ENCODE data around the gene IFI44L. TPM values are rescaled to one million over a fixed set of nuclear protein-coding genes. Genes with fewer than 3 reads are reported as not detected.

IFI44L gene
- total RNA-seq, 4 donors from 2014 or later = 4.3 to 15.4 (median 9.6) TPM

DNA sequence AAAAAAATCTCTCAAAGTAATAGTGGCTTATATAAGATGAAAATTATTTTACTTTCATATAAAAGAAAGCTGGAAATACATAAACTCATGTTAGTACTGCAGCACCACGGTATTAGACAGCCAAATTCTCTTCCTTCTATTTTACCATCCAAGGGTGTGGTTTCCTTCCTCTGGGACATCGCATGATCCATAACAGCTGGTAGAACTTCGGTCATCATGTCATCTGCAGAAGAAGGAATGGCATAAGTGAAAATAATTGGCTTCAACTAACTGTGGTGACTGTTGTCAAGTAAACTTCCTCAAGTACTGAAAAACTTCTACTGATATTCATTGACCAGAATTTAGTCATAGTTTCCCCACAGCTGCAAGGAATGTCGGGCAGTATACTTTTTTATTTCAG is 28.3 kb upstream of the IFI44L start:
- Histone ChIP-seq H3K27ac (replicated peaks in 1 of 4) (no peak overlapping the region), H3K4me1 (no peaks in the 10 kb centered on the region), H3K9me3 (peaks cover 0 to 5% (median 0%) of the 10 kb centered on the region in 4 donors), H3K27me3 (no peaks in the 10 kb centered on the region), H3K36me3 (no peaks in the 10 kb centered on the region), H3K4me3 (no peak overlapping the region)
- intact Hi-C loops (cut with DNase I) = no loop called here
- TF ChIP-seq POLR2AphosphoS5 (IDR thresholded peaks at IDR 0.05) (no peak), POLR2A (IDR thresholded peaks at IDR 0.05; ENCODE audit: low read depth) (no peak), EP300 (IDR thresholded peaks at IDR 0.05) (no peak), CTCF (IDR thresholded peaks at IDR 0.05) (no peak)
- WGBS = 67% methylated on average over 4 of the region's 4 CpGs
- DNase-seq (ENCODE audit: extremely low spot score) = no peak

DNA sequence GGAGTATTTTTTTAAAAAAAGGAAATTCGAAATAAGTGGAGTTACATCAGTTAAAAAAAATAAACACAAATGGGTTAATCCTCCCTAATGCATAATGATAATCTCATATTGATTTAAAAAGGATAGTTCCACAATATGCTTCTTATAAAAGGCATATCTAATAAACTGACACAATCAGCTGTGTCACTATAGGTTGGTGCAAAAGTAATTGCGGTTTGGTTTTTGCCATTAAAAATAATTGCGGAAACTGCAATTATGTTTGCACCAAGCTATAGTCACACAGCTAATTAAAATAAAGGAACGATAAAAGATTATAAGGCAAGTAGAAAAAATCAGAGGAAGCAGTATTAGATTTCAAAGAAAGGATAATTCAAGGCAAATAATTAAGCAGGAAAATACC is 21.0 kb upstream of the IFI44L start:
- no peaks in the 10 kb centered on the region for H3K27me3 ChIP-seq
- WGBS = 64% methylated on average over 4 of the region's 4 CpGs
- peaks cover 0 to 5% (median 0%) of the 10 kb centered on the region in 4 donors for H3K9me3 ChIP-seq
- H3K4me1 ChIP-seq = no peaks in the 10 kb centered on the region
- intact Hi-C loops (cut with DNase I) = no loop called here
- DNase-seq (ENCODE audit: extremely low spot score) = no peak
- H3K36me3 ChIP-seq = no peaks in the 10 kb centered on the region
- H3K27ac ChIP-seq (replicated peaks in 1 of 4) = no peak overlapping the region
- no peak for TF ChIP-seq POLR2A (IDR thresholded peaks at IDR 0.05; ENCODE audit: low read depth)
- TF ChIP-seq CTCF (IDR thresholded peaks at IDR 0.05) = no peak
- TF ChIP-seq EP300 (IDR thresholded peaks at IDR 0.05) = no peak
- no peak for TF ChIP-seq POLR2AphosphoS5 (IDR thresholded peaks at IDR 0.05)
- no peak overlapping the region for H3K4me3 ChIP-seq

GRCh38 chr1:78601068-78601467 is 19.2 kb upstream of the IFI44L start:
- Histone ChIP-seq H3K4me3 (no peak overlapping the region), H3K9me3 (no peaks in the 10 kb centered on the region), H3K4me1 (peaks cover 0 to 2% (median under 1%) of the 10 kb centered on the region in 4 donors), H3K27ac (replicated peaks in 1 of 4) (no peak overlapping the region), H3K27me3 (no peaks in the 10 kb centered on the region), H3K36me3 (no peaks in the 10 kb centered on the region)
- no peak for DNase-seq (ENCODE audit: extremely low spot score)
- intact Hi-C loops (cut with DNase I) = no loop called here
- no peak for TF ChIP-seq POLR2AphosphoS5 (IDR thresholded peaks at IDR 0.05)
- TF ChIP-seq EP300 (IDR thresholded peaks at IDR 0.05) = no peak
- TF ChIP-seq POLR2A (IDR thresholded peaks at IDR 0.05; ENCODE audit: low read depth) = no peak
- TF ChIP-seq CTCF (IDR thresholded peaks at IDR 0.05) = no peak
- 62% methylated on average over 1 of the region's 1 CpG for WGBS

- no peaks in the 10 kb centered on the region for H3K9me3 ChIP-seq
- intact Hi-C loops (cut with DNase I) = no loop called here
Measured at GRCh38 chr1:78603206-78603605, 17.0 kb upstream of the IFI44L start.

More at GRCh38 chr1:78603206-78603605, 17.0 kb upstream of the IFI44L start:
- Histone ChIP-seq H3K36me3 (no peaks in the 10 kb centered on the region), H3K4me1 (peaks cover 0 to 13% (median 4%) of the 10 kb centered on the region in 4 donors), H3K27ac (replicated peaks in 1 of 4) (no peak overlapping the region), H3K4me3 (no peak overlapping the region), H3K27me3 (peaks cover 0 to 6% (median 0%) of the 10 kb centered on the region in 4 donors)
- TF ChIP-seq EP300 (IDR thresholded peaks at IDR 0.05) (no peak), POLR2AphosphoS5 (IDR thresholded peaks at IDR 0.05) (no peak), POLR2A (IDR thresholded peaks at IDR 0.05; ENCODE audit: low read depth) (no peak), CTCF (IDR thresholded peaks at IDR 0.05) (no peak)
- 88% methylated on average over 1 of the region's 1 CpG for WGBS
- no peak for DNase-seq (ENCODE audit: extremely low spot score)
